ENCODE results near the gene RAP1GAP.

RAP1GAP gene

GRCh38 chr1:21651214-21652042, 17.7 kb downstream of the RAP1GAP start:
- Histone ChIP-seq H3K27ac (ENCODE audit: low read depth, low read length, poor library complexity, severe bottlenecking) (no peak overlapping the region), H3F3A (ENCODE audit: insufficient read depth, low read length) (no peaks in the 10 kb centered on the region), H2AFZ (ENCODE audit: low read length) (no peak overlapping the region), H3K79me2 (ENCODE audit: insufficient read depth, low read length) (no peaks in the 10 kb centered on the region), H4K20me1 (ENCODE audit: insufficient read depth, low read length) (no peaks in the 10 kb centered on the region), H3K4me2 (ENCODE audit: low read length) (peak overlapping the region; percentile 78), H3K4me3 (ENCODE audit: low read depth, low read length, poor library complexity, severe bottlenecking) (peak overlapping the region; percentile 56), H3K9me2 (ENCODE audit: low read depth, low read length) (no peaks in the 10 kb centered on the region), H3K4me1 (ENCODE audit: insufficient read depth, low read length, severe bottlenecking) (peaks cover 7% of the 10 kb centered on the region), H3K9me3 (ENCODE audit: low read length) (no peaks in the 10 kb centered on the region), H3K36me3 (ENCODE audit: insufficient read depth, low read length) (no peaks in the 10 kb centered on the region), H3K27me3 (ENCODE audit: insufficient read depth, low read length) (peaks cover 9% of the 10 kb centered on the region; the same call in 1 of the 2 replicates), H3K9ac (ENCODE audit: low read length) (peak overlapping the region; percentile 39; the same call in 1 of the 2 replicates)
- TF ChIP-seq EZH2 (IDR thresholded peaks at IDR 0.05; ENCODE audit: borderline replicate concordance, low read length) = no peak
- TF ChIP-seq CTCF (IDR thresholded peaks at IDR 0.05; ENCODE audit: low read length) = no peak

GRCh38 chr1:21650400-21650799, 18.8 kb downstream of the RAP1GAP start:
- H3K9me2 ChIP-seq (ENCODE audit: low read depth, low read length) = no peaks in the 10 kb centered on the region
- H3K9me3 ChIP-seq (ENCODE audit: low read length) = no peaks in the 10 kb centered on the region
- TF ChIP-seq CTCF (IDR thresholded peaks at IDR 0.05; ENCODE audit: low read length) (no peak), EZH2 (IDR thresholded peaks at IDR 0.05; ENCODE audit: borderline replicate concordance, low read length) (no peak)
- no peaks in the 10 kb centered on the region for H3K36me3 ChIP-seq (ENCODE audit: insufficient read depth, low read length)
- no peak overlapping the region for H3K9ac ChIP-seq (ENCODE audit: low read length)
- H3K4me3 ChIP-seq (ENCODE audit: low read depth, low read length, poor library complexity, severe bottlenecking) = no peak overlapping the region
- H3K4me2 ChIP-seq (ENCODE audit: low read length) = no peak overlapping the region
- no peaks in the 10 kb centered on the region for H3F3A ChIP-seq (ENCODE audit: insufficient read depth, low read length)
- peaks cover 7% of the 10 kb centered on the region for H3K4me1 ChIP-seq (ENCODE audit: insufficient read depth, low read length, severe bottlenecking)
- no peak overlapping the region for H2AFZ ChIP-seq (ENCODE audit: low read length)
- no peaks in the 10 kb centered on the region for H4K20me1 ChIP-seq (ENCODE audit: insufficient read depth, low read length)
- peaks cover 9% of the 10 kb centered on the region; the same call in 1 of the 2 replicates for H3K27me3 ChIP-seq (ENCODE audit: insufficient read depth, low read length)
- H3K27ac ChIP-seq (ENCODE audit: low read depth, low read length, poor library complexity, severe bottlenecking) = no peak overlapping the region
- H3K79me2 ChIP-seq (ENCODE audit: insufficient read depth, low read length) = no peaks in the 10 kb centered on the region

GRCh38 chr1:21649315-21649714, 19.8 kb downstream of the RAP1GAP start:
- no peaks in the 10 kb centered on the region for H3K9me2 ChIP-seq (ENCODE audit: low read depth, low read length)
- no peaks in the 10 kb centered on the region for H3K79me2 ChIP-seq (ENCODE audit: insufficient read depth, low read length)
- H3K27ac ChIP-seq (ENCODE audit: low read depth, low read length, poor library complexity, severe bottlenecking) = no peak overlapping the region
- no peaks in the 10 kb centered on the region for H4K20me1 ChIP-seq (ENCODE audit: insufficient read depth, low read length)
- no peak overlapping the region for H2AFZ ChIP-seq (ENCODE audit: low read length)
- TF ChIP-seq EZH2 (IDR thresholded peaks at IDR 0.05; ENCODE audit: borderline replicate concordance, low read length) (no peak), CTCF (IDR thresholded peaks at IDR 0.05; ENCODE audit: low read length) (no peak)
- peaks cover 9% of the 10 kb centered on the region; the same call in 1 of the 2 replicates for H3K27me3 ChIP-seq (ENCODE audit: insufficient read depth, low read length)
- H3K4me1 ChIP-seq (ENCODE audit: insufficient read depth, low read length, severe bottlenecking) = peaks cover 7% of the 10 kb centered on the region
- H3F3A ChIP-seq (ENCODE audit: insufficient read depth, low read length) = no peaks in the 10 kb centered on the region
- H3K4me2 ChIP-seq (ENCODE audit: low read length) = no peak overlapping the region
- H3K9me3 ChIP-seq (ENCODE audit: low read length) = no peaks in the 10 kb centered on the region
- H3K4me3 ChIP-seq (ENCODE audit: low read depth, low read length, poor library complexity, severe bottlenecking) = no peak overlapping the region
- no peak overlapping the region for H3K9ac ChIP-seq (ENCODE audit: low read length)
- H3K36me3 ChIP-seq (ENCODE audit: insufficient read depth, low read length) = no peaks in the 10 kb centered on the region
